Ishikawa (cell line): ENCODE data around the gene HLCS.

Experiments
- CREB1 ChIP-seq: IDR thresholded peaks from 2 replicates; pipeline ENCODE4 v1.6.1; 2012; ENCODE audit warnings: low read depth
- NFIC ChIP-seq: IDR thresholded peaks from 2 replicates; pipeline ENCODE4 v1.6.1; 2012
- RAD21 ChIP-seq: IDR thresholded peaks from 2 replicates; pipeline ENCODE4 v1.6.1; 2012; ENCODE audit warnings: low read depth
- TEAD4 ChIP-seq: IDR thresholded peaks from 2 replicates; pipeline ENCODE4 v1.6.1; 2012

- TF ChIP-seq NFIC (no peak), CREB1 (no peak), RAD21 (no peak), TEAD4 (no peak)
These were observed 175.3 kb downstream of the HLCS start for GRCh38 chr21:36791180-36791579.
